HG03457 (cell line): ENCODE data around the gene GINS2.

ENCODE experiments used
- ATAC-seq: cut with Tn5 transposase; IDR thresholded peaks from one replicate; pipeline ENCODE4 v1.9.1; 2021; ENCODE audit warnings: moderate number of reproducible peaks; ENCODE audit not compliant: unreplicated experiment

GINS2 gene

GRCh38 chr16:85670840-85671239, 17.9 kb downstream of the GINS2 start:
- no peak for ATAC-seq

GRCh38 chr16:85668676-85669424, 19.9 kb downstream of the GINS2 start:
- no peak for ATAC-seq

GRCh38 chr16:85667841-85668413, 20.8 kb downstream of the GINS2 start:
- no peak for ATAC-seq

- ATAC-seq: no peak
Observed at GRCh38 chr16:85667261-85667660, 21.5 kb downstream of the GINS2 start.

- no peak for ATAC-seq
Observed at GRCh38 chr16:85665929-85666328, 22.8 kb downstream of the GINS2 start.

- no peak for ATAC-seq
Observed at GRCh38 chr16:85665373-85665740, 23.4 kb downstream of the GINS2 start.

GRCh38 chr16:85664580-85665372, 24.0 kb downstream of the GINS2 start:
- no peak for ATAC-seq

GRCh38 chr16:85663891-85664321, 24.8 kb downstream of the GINS2 start:
- ATAC-seq: no peak

- ATAC-seq: no peak
Observed at GRCh38 chr16:85662976-85663830, 25.6 kb downstream of the GINS2 start.

GRCh38 chr16:85662482-85662812, 26.3 kb downstream of the GINS2 start:
- no peak for ATAC-seq

- no peak for ATAC-seq
Observed at GRCh38 chr16:85661740-85662481, 26.8 kb downstream of the GINS2 start.

GRCh38 chr16:85660843-85661739, 27.7 kb downstream of the GINS2 start:
- no peak for ATAC-seq

GRCh38 chr16:85659805-85660511, 28.8 kb downstream of the GINS2 start:
- no peak for ATAC-seq

GRCh38 chr16:85659336-85659735, 29.4 kb downstream of the GINS2 start:
- ATAC-seq: no peak

- no peak for ATAC-seq
Observed at GRCh38 chr16:85658504-85659326, 30.0 kb downstream of the GINS2 start.

- no peak for ATAC-seq
Observed at GRCh38 chr16:85657996-85658395, 30.8 kb downstream of the GINS2 start.

- ATAC-seq: no peak
Observed at GRCh38 chr16:85657267-85657650, 31.5 kb downstream of the GINS2 start.
